Fibroblast of pulmonary artery (primary cell): ENCODE results near the gene ZBTB6.

Experiments used
- DNase-seq: peaks from one replicate; pipeline ENCODE4 v3.0.0-alpha.2; 2010; ENCODE audit warnings: low read depth
- H3K4me3 ChIP-seq: replicated peaks from 2 replicates; pipeline ENCODE4 v1.5.1; 2011; ENCODE audit warnings: low read depth, mild to moderate bottlenecking, control low read depth, low read length, moderate library complexity
- TF ChIP-seq, protein P1 (sequence below): IDR thresholded peaks from 2 replicates; pipeline ENCODE4 v1.5.1; 2011; ENCODE audit warnings: mild to moderate bottlenecking, control low read depth, low read length, inconsistent platforms; ENCODE audit errors: missing control alignments

ZBTB6 gene

DNA sequence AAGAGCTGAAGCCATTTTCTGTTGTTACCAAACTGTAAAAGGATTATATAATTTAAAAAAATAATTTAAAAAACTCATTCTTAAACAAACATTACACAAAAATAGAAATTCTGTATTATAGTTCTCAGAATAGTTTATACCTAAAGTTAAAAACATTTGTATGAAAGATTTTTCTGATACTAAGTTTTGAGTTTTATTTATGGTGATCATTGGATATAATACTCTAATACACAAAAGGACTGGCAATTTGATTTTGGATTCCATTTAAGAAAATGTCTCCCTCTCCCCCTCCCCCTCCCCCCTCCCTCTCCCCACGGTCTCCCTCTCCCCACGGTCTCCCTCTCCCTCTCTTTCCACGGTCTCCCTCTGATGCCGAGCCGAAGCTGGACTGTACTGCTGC, 47.0 kb downstream of the ZBTB6 start:
- TF ChIP-seq, protein P1, sequence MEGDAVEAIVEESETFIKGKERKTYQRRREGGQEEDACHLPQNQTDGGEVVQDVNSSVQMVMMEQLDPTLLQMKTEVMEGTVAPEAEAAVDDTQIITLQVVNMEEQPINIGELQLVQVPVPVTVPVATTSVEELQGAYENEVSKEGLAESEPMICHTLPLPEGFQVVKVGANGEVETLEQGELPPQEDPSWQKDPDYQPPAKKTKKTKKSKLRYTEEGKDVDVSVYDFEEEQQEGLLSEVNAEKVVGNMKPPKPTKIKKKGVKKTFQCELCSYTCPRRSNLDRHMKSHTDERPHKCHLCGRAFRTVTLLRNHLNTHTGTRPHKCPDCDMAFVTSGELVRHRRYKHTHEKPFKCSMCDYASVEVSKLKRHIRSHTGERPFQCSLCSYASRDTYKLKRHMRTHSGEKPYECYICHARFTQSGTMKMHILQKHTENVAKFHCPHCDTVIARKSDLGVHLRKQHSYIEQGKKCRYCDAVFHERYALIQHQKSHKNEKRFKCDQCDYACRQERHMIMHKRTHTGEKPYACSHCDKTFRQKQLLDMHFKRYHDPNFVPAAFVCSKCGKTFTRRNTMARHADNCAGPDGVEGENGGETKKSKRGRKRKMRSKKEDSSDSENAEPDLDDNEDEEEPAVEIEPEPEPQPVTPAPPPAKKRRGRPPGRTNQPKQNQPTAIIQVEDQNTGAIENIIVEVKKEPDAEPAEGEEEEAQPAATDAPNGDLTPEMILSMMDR = no peak
- H3K4me3 ChIP-seq = no peak overlapping the region
- no peak for DNase-seq

DNA sequence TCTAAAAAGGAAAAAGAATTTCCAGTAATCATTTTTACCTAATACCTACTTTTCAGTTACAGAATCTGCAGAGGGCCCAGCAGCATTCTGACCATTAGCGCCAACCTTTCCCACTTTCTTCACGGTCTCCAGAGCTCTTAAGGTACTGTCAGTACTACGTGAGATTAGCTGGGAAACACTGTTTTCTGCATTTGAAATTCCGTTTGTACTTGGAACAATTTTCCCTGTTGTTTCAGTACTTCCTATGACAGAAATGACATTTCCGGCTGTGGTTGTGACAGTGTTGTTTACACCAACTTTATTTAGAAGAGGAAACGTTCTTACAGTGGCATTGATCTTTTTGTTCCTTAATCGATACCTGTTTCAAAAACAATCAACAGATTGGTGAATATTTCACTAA, 47.8 kb downstream of the ZBTB6 start:
- DNase-seq = no peak
- TF ChIP-seq, protein P1 = no peak
- no peak overlapping the region for H3K4me3 ChIP-seq

DNA sequence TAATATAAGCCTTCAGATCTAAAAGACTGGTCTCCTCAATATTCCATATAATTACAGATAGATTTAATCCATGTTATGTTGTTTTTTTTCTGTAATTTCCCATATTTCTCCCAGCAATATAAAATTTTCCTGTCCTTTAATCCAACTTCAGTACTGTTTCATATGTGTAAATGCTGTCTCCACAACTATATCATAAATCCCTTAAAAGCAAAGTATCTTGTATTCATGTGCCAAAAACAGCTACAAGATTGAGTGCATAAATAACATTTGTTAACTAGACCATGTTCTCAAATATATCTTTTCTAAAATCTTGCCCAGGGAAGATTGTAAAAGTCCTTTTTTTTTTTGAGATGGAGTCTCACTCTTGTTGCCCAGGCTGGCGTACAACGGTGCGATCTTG, 49.7 kb downstream of the ZBTB6 start:
- TF ChIP-seq, protein P1 = no peak
- no peak overlapping the region for H3K4me3 ChIP-seq

DNA sequence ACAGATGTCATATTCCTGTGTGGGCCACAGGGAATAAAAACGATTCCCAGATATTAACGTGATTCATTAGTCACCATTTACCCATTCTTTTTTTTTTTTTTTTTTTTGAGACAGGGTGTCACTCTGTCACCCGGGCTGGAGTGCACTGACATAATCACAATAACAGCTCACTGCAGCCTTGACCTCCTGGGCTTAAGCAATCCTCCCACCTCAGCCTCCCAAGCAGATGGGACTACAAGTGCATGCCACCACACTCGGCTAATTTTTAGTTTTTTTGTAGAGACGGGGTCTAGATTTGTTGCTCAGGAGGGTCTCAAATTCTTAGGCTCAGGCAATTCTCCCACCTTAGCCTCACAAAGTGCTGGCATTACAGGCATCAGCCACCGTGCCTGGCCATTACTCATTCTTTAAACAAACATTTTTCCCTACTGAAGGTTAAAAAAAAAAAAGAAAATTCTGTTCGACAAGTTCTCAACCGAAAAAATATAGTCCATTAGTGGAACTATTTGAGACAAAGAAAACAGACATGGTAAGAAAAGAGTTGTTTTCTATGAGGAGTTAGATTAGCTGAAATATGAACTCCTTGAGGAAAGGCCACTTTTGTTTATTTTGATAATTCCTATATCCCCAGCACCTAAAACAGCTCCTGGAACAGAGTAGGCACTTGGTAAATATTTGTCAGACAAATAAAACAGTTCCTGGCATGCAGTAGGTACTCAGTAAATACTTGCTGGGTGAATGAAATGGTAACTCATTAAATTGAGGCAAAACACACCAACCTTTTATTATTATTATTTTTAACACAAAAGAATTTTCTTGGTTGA, 52.6 kb downstream of the ZBTB6 start:
- no peak overlapping the region for H3K4me3 ChIP-seq
- TF ChIP-seq, protein P1 = no peak
- DNase-seq = no peak

More for the DNA sequence above, 49.7 kb downstream of the ZBTB6 start:
- DNase-seq = no peak
